Omental fat pad (tissue), 4 donors: ENCODE data around the gene RIBC1. TPM values are rescaled to one million over a fixed set of nuclear protein-coding genes. Genes with fewer than 3 reads are reported as not detected.

Source experiments
- ATAC-seq: fragments of 150-250 bp; one replicate; pipeline ENCODE4 v1.9.1; 2016; ENCODE audit warnings: mild to moderate bottlenecking, moderate library complexity; ENCODE audit not compliant: low FRiP score
- DNase-seq: peaks from one replicate; pipeline ENCODE4 v3.0.0-alpha.2; 2019; ENCODE audit warnings: low spot score
- total RNA-seq, 4 donors: library from RNA; depleted of rRNA; stranded (reverse); fragments of >200 nt; gene quantifications; one replicate each; pipeline ENCODE4 v1.1.0, GENCODE V29; 2016
- TF ChIP-seq, protein P1 (sequence below), 3 donors: fragments of 450-650 bp; IDR thresholded peaks; one replicate each; pipeline ENCODE4 v1.5.1; 2016 to 2017; ENCODE audit warnings: antibody characterized with exemption in 3 of 3, mild to moderate bottlenecking in 3 of 3, moderate library complexity in 2 of 3

The RIBC1 gene
- total RNA-seq = 1 to 10 TPM in 1 of 4 donors, under 1 TPM in 2, not detected in 1; 0.38 to 1.9 (median 0.74) TPM

DNA sequence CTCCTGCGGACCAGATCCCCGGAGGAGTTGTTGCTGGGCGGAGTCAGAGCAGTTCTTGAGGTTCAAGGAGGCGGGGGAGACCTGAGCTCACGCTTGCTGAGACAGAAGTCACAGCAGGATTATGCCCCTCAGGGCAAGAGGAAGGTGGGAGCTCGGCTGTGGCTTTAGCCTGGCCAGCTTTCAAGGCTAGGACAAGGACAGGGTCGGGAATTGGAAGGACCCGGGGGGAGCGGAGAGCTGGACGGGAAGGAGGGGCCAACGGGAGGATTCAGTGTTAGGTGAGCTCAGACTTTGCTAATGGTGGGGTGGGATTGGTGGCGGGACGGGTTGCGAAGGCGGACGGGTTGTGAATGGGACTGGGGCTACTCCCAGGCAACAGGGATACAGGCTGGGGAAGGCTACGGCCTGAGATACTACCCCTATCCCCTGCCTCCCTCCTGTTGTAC is at the start of gene RIBC1:
Gene RIBC1, plus strand, starts transcription at position 13 of the 446 bp plus-strand sequence. CDS start 3,404 bp downstream, outside the sequence.
- TF ChIP-seq, protein P1, sequence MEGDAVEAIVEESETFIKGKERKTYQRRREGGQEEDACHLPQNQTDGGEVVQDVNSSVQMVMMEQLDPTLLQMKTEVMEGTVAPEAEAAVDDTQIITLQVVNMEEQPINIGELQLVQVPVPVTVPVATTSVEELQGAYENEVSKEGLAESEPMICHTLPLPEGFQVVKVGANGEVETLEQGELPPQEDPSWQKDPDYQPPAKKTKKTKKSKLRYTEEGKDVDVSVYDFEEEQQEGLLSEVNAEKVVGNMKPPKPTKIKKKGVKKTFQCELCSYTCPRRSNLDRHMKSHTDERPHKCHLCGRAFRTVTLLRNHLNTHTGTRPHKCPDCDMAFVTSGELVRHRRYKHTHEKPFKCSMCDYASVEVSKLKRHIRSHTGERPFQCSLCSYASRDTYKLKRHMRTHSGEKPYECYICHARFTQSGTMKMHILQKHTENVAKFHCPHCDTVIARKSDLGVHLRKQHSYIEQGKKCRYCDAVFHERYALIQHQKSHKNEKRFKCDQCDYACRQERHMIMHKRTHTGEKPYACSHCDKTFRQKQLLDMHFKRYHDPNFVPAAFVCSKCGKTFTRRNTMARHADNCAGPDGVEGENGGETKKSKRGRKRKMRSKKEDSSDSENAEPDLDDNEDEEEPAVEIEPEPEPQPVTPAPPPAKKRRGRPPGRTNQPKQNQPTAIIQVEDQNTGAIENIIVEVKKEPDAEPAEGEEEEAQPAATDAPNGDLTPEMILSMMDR (IDR thresholded peaks at IDR 0.05) = no peak
- DNase-seq = no peak
- ATAC-seq = peak; percentile 57

GRCh38 chrX:53373307-53373706 is 49.4 kb upstream of the RIBC1 start:
- DNase-seq (no peak), ATAC-seq (no peak)
- TF ChIP-seq, protein P1 (IDR thresholded peaks at IDR 0.05) = no peak

DNA sequence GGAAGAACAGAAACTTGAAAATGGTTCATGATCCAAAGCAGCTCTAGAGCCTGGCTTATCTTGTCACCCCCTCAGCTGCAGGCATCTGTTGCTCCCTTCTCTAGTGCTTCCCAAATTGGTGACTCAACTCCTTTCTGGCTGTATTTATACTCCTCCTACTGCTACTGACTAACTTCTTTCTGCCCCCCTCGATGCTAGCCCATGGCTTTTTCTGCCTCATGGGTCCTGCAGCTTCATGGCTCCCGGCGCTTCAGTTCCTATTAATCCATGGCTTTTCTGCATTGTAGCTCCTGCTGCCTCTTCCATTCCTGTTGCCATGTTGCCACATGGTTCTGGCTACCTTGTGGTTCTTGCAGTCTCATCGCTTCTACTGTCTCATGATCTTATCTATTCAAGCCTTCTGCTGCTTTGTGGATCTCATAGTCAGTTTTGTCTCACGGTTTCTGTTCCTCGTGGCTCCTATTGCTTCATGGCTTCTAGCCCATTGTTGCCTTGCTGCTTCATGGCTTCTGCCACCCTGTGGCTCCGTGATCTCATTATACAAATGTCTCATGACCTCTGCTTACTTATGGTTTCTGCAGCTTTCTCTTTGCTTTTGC is 48.4 kb upstream of the RIBC1 start:
- ATAC-seq = no peak
- TF ChIP-seq, protein P1 (IDR thresholded peaks at IDR 0.05) = no peak
- no peak for DNase-seq

DNA sequence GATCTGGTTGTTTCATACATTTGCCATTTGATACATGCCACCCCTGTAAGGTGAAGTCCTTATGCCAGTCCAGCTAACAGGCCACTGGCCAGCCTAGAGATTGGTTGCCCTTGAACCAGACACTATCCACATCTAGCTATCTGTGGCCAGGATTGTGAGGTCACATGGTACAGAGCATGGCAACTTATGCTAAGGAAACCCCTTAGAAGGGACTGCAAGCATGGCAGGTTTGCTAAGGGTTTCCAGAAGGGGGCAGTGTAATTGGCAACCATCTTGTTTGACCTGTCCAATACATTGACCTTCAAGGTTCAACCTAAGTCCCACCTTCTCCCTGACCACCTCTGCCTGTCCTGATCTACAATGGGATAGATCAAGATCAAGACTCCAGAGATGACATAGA is 47.8 kb upstream of the RIBC1 start:
- no peak for ATAC-seq

GRCh38 chrX:53376888-53377287 is 45.8 kb upstream of the RIBC1 start:
- no peak for ATAC-seq
- TF ChIP-seq, protein P1 (IDR thresholded peaks at IDR 0.05) = no peak

More for the DNA sequence above, 47.8 kb upstream of the RIBC1 start:
- TF ChIP-seq, protein P1 (IDR thresholded peaks at IDR 0.05) = no peak
- DNase-seq = no peak

GRCh38 chrX:53377464-53377863 is 45.2 kb upstream of the RIBC1 start:
- ATAC-seq (no peak), DNase-seq (no peak)
- TF ChIP-seq, protein P1 (IDR thresholded peaks at IDR 0.05) = no peak

More at GRCh38 chrX:53376888-53377287, 45.8 kb upstream of the RIBC1 start:
- no peak for DNase-seq
